GM21529 (cell line): ENCODE measurements around the gene PARD3B.

Experiments
- ATAC-seq: cut with Tn5 transposase; IDR thresholded peaks from one replicate; pipeline ENCODE4 v1.9.1; 2021; ENCODE audit not compliant: unreplicated experiment

Gene PARD3B

GRCh38 chr2:204824751-204825453, 279.6 kb downstream of the PARD3B start:
- ATAC-seq = no peak

GRCh38 chr2:204825681-204826080, 280.4 kb downstream of the PARD3B start:
- ATAC-seq = no peak

GRCh38 chr2:204827701-204828590, 282.7 kb downstream of the PARD3B start:
- ATAC-seq = no peak

- ATAC-seq = no peak
These were observed 289.6 kb downstream of the PARD3B start for GRCh38 chr2:204834716-204835384.

- no peak for ATAC-seq
These were observed 290.5 kb downstream of the PARD3B start for GRCh38 chr2:204835786-204836185.

- no peak for ATAC-seq
These were observed 295.2 kb downstream of the PARD3B start for GRCh38 chr2:204840504-204840903.

GRCh38 chr2:204842068-204842467, 296.8 kb downstream of the PARD3B start:
- ATAC-seq = no peak

- no peak for ATAC-seq
These were observed 297.6 kb downstream of the PARD3B start for GRCh38 chr2:204842661-204843485.

GRCh38 chr2:204846471-204846870, 301.2 kb downstream of the PARD3B start:
- no peak for ATAC-seq

GRCh38 chr2:204849892-204850291, 304.6 kb downstream of the PARD3B start:
- ATAC-seq = no peak

- ATAC-seq = no peak
These were observed 305.3 kb downstream of the PARD3B start for GRCh38 chr2:204850581-204850980.

GRCh38 chr2:204853905-204854304, 308.6 kb downstream of the PARD3B start:
- ATAC-seq = no peak

GRCh38 chr2:204860274-204860673, 315.0 kb downstream of the PARD3B start:
- ATAC-seq = no peak

- ATAC-seq = no peak
These were observed 317.5 kb downstream of the PARD3B start for GRCh38 chr2:204862809-204863208.

- no peak for ATAC-seq
These were observed 318.1 kb downstream of the PARD3B start for GRCh38 chr2:204863336-204863735.

GRCh38 chr2:204869132-204869823, 324.0 kb downstream of the PARD3B start:
- ATAC-seq = no peak

GRCh38 chr2:204870053-204870452, 324.8 kb downstream of the PARD3B start:
- ATAC-seq = no peak

- ATAC-seq = no peak
These were observed 326.1 kb downstream of the PARD3B start for GRCh38 chr2:204871231-204871953.

- no peak for ATAC-seq
These were observed 331.0 kb downstream of the PARD3B start for GRCh38 chr2:204876311-204876710.

GRCh38 chr2:204877691-204878090, 332.4 kb downstream of the PARD3B start:
- ATAC-seq = no peak
